T-helper 1 cell (primary cell): ENCODE measurements around the gene ZNF777.
"Not testable (repeated sequence)": the region's sequence is repeated elsewhere in the genome, so short reads cannot be mapped to it uniquely, and the experiment has no call there.

ENCODE experiments used
- DNase-seq, 5 donors: peaks; one replicate each; pipeline ENCODE4 v3.0.0-alpha.2; 2012 to 2020
- total RNA-seq, 4 donors: gene quantifications; one replicate each; lab custom pipeline; 2026; lab: John Stamatoyannopoulos, UW

ZNF777 gene
- total RNA-seq: 12.9 to 17.1 (median 13.7) reads per million in 4 donors

DNA sequence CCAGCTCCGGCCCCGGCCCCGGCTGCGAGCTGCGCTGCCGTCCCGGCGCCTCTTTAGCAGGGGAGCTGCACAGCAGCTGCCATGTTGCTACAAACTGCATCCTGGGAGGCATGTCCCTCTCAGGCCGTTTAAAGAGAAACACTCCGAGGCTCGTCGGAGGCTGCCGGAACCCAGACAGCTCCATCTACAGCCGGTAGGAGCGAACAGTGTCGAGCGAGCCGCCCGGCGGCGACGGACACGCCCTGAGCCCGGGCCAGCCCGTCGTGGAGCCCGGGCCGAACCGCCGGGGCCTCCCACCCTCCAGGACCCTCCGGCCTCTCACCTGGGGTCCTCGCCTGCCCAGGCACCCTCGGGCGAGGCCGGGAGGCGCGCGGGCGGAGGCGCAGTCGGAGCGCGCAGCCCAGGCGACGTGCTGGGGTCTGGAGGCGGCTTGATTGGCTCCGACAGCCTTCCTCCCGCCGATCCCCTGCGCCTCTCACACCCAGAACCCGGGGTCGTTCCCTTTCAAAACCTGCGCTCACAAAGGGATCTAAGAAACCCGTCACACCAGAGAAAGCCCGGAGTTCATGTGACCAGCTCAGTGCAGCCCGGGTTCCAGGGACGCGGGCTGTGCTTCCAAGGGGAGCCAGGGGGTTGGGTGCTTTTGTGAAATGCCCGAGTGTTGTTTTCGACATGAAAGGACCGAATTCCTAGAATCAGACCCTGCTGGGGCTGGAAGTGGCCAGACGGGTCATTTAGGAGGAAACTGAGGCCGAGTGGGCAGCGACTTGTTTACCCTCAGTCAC lies at the start of gene ZNF777:
TSS of gene ZNF777 (minus strand) at position 570 of the 785 bp plus-strand sequence. CDS start 5,040 bp downstream, outside the sequence.
- DNase-seq: peak; percentile 60 to 87 (median 71)

DNA sequence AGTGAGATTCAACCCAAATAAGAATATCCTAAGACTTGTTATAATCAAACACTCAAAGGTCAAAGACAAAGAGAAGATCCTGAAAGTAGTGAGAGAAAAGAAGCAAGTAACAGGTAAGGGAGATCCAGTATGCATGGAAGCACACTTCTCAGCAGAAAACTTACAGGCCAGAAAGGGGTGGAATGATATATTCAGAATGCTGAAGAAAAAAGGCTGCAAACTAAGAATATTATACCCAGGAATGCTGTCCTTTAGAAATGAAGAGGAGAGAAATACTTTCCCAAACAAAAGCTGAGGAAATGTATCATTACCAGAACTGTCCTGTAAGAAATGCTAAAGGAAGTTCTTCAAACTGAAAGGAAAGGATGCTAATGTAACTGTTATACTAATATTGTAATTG lies 49.4 kb upstream of the ZNF777 start:
- DNase-seq: no peak

DNA sequence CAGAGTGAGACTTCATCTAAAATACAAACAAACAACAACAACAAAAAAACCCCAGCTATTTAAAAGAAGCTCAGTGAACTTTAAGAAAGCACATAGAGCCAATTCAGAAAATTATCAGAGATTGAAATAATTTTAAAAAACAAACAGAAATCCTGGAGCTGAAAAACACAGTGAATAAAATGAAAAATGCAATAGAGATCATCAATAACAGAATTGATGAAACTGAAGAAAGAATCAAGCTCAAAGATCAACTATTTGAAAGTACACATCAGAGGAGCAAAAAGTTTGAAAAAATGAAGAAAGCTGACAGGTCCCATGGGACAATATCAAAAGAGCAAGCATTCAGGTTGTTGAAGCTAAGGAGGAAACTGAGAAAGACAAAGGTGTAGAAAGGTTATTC lies 48.9 kb upstream of the ZNF777 start:
- no peak for DNase-seq

DNA sequence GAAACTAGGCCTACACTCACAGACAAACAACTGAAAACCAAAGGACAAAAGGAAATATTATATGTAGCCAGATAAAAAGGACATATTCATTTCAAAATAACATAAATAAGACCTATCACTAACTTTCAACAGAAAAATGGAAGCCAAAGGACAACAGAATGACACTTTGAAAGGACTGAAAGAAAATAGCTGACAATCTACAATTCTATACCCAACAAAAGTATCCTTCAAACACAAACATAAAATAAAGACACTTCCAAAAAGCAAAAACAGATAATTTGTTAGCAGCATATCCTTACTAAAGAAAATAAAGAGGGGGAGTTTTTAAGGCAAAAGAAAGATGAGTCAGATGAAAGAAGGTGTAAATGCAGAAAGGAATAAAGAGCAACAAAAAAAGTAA lies 44.7 kb upstream of the ZNF777 start:
- no peak for DNase-seq

DNA sequence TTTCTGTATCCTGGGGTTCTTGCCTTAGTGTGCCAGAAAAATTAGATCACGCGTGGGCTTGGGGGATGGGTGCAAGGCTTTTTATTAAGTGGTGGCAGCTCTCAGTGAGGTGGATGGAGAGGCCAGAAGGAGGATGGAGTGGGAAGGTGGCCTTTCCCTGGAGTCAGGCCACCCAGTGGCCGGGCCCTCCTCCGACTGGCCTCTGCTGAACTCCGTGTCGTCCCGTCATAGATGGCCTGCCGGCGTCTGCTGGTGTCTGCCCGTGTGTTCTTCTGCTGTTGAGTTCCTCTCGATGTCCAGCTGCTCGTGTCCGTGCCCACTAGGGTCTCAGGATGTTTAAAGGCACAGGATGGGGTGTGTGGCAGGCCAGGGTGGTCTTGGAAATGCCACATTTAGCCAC lies 40.8 kb upstream of the ZNF777 start:
- DNase-seq: no peak

DNA sequence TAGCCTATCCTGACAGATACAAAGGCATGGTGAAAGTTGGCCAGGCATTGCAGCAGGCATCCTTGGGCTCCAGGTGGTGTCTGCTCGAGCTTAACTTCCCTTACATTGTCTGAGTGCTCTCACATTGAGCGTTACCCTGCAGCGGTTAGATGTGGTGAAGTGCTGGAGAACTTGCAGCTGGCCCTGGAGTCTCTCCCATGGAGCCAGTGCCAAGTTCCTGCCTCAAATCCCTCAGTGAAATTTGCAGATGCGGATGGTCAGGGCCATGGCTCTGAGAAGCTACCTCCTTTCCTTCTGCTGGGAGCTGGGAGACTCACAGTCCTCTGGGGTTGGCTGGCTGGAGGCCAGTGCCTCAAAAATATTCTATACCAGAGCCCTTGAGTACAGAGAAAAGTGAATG lies 40.0 kb upstream of the ZNF777 start:
- no peak for DNase-seq

DNA sequence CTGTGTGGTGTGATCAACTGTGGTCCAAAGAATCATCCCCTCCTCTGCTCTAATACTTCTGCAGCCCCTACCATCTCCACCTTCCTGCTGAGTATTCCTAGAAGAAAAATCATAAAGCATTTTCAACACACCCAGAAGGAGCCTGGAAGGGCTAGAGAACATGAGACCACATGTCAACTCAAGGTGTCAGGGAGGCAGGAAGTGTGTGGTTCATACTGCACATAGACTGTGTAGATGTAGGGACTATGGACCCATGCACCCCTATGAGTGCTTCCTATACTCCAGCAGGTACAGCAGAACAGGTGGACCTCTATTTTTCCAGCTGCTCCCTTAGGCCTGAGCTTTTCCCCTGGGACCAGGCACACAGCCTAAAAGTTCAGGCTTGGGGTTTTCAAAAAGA lies 39.3 kb upstream of the ZNF777 start:
- DNase-seq: no peak

DNA sequence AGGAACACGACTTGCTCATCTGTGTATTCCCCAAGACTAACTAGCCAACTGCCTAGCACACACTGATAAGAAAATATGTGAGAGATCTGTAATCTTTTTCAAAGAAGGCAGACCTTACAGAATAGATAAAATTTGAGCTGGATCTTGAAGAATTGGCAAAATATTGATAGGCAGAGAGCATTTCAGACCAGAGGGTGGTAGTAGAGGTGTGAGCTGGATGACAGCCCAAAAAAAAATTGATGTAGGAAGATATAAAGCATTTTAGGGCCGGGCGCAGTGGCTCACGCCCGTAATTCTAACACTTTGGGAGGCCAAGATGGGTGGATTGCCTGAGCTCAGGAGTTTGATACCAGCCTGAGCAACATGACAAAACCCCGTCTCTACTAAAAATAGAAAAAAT lies 37.9 kb upstream of the ZNF777 start:
- no peak for DNase-seq

DNA sequence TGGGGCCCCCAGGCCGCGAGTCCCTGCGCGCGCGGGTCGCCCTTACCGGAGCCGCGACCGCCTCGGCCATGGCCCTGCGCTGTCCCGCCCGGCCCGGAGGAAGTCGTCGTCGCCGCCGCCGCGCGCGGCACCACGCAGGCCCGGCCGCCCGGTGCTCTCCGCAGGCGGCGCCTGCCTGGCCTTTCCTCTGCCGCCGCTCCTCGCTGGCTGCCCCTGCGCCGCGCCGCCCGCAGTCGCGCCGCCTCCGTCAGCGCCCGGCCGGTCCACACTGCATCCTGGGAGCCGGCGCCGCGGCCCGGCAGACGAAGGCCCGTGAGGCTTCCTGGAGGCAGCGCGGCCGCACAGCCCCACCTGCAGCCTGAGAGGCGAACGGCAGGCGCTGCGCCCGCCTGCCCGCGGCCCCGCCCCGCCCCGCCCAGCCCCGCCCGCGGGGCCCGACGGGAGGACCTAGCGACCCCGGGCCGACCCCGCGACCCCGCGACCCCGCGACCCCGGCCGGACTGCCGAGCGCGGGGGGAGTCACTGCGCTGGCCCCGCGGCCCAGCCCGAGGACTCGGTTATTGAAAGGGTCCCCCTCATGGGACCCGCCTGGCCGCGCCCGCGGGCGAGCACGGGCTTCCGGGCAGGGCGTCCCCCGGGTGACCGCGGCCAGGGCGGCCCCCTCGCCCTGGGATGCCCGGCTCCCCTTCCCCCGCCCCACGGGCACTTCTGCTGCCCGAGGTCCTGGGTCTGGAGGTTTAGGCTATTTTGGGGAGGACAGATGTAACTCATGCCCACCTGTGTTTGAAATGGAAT lies 36.8 kb upstream of the ZNF777 start, which contains the start of gene ZNF746:
TSS of gene ZNF746 (minus strand) at position 343 of the 795 bp plus-strand sequence. CDS start at position 70, 273 bp downstream.
- peak; percentile 65 to 84 (median 73) for DNase-seq

DNA sequence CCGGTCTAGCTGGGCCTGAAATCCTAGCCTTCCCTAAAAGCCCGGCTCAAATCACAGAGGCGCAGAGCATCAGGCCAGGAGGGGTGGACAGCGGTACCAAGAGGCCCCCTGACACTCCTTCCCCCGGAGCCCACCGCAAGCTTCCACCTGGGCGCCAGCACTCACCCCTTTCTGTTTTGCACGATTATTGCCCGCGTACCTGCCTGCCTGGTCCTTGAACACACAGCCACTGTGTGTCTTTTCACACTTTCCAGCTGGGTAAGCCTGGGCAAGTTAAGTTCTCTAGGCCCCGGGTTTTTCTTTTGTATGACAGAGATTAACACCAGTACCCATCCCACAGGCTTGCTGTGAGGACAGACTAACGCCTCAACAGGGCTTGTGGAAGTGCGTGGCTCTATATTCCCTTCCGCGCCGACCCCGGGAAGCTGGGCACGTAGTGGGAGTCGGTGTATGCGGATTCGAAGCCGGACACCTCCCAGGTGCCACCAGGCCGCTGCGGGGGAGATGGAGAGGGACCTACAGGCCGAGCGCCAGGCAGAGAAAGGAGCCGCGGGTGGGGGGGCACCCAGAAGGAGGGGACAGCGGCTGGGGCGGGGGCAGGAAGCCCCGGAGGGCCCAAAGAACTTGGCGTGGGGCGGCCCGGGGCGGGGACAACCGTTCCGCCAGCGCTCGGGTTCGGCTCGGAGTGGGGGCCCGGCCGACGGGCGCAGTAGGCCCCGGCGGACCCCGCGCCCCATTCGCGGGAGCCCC lies 36.0 kb upstream of the ZNF777 start:
- DNase-seq: peak; percentile 33 to 56 (median 38)

DNA sequence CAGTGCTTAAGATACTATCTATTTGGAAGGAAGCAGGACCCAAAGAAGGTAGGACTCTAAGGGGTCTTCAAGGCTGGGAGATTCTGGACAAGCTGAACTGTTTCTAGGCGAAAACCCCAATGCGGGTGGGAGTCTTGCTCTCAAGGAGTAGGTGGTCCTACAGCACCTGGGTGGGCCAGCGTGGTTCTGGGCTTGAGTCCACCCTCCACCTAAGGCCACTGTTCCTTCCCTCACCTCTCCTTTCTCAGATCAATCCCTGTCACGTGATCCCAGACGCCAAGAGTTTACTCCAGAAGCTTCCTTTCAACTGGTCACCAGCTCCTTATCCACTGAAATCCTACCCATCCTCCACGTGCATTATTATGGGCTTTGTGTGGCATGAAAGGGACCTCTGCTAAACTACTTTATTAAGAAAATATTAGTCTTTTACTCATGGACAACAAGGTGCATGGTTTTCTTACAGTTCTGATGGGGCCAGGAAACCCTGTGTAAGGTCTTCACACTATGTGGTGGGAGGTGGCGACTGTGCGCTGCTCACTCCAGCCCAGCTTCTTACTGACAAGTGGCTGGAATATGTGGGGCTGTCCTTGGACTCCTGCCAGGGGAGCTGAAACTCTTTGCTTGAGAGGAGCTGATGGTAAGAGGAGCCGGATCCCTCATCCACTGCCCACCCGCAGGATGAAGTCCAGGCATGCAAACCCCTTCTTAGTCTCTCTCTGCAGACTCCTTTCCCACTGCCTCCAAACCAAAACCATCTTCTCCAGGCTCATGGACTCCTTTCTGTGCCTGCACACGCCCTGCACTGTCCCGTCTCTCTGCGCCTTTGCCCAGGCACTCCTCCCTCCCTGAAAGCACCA lies 35.2 kb upstream of the ZNF777 start:
- DNase-seq: no peak

DNA sequence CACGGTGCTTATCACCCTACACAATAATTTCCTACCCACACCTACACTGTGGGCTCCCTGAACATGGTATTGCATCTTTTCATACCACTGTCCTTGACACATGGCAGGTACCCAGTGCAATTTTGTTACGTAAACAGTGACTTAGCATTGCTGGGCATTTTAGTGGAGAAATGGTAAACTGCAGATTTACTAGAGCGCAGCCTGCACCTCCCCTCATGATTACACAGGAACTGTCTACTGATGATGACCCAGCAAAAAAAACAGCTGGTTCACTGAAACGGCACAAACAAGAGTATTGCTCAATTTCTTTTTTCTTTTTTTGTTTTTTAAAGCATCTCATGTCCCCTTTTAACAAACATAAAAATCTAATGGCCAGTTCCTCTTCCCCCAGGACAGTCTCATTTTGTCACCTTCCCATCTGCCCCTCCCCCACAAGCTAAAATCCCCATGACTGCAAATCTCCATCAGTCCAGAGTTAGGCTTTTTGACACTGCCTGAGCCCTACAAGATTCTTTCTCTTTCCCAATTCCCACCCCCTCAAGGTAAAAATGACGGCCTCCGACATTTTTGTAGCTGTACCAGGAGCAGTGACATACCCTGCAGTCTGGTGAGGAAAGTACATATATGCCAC lies 34.0 kb upstream of the ZNF777 start:
- DNase-seq: no peak

DNA sequence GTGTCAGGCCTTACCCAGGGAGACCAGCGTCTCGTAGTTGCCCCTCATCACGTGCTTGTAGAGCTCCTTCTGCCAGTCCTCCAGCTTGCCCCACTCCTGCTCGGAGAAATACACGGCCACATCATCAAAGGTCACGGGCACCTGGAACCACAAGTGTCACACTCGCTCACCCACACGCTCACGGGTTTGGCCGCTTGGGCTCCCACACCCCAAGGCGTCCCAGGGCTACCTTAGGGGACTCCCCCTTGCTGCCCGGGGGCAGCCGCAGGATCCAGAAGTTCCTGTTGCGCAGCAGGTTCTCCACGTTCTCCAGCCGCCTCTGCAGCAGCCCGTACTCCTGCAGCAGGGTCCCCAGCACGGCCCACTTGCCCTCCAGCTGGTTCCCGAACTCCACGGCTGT lies 33.1 kb upstream of the ZNF777 start:
- DNase-seq: not testable (repeated sequence)

DNA sequence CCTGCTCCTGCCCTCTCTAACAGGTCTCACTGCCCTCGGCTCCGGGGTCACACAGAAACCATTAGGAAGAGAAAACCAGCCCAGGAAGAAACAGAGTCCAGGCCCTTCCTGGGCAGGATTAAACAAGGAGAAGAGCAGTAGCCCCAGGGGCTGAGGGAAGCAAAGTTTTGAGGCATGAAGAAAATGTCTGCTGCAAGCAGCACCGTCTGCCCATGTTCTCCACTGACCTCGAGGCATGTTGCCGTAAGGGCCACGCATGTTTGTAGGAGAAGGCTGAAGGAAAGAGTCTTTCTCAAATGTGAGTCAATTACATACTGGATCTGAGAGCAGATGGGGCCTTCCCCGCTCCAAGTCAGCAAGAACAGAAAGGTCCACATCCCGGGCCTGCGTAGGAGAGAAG lies 32.5 kb upstream of the ZNF777 start:
- DNase-seq: no peak

DNA sequence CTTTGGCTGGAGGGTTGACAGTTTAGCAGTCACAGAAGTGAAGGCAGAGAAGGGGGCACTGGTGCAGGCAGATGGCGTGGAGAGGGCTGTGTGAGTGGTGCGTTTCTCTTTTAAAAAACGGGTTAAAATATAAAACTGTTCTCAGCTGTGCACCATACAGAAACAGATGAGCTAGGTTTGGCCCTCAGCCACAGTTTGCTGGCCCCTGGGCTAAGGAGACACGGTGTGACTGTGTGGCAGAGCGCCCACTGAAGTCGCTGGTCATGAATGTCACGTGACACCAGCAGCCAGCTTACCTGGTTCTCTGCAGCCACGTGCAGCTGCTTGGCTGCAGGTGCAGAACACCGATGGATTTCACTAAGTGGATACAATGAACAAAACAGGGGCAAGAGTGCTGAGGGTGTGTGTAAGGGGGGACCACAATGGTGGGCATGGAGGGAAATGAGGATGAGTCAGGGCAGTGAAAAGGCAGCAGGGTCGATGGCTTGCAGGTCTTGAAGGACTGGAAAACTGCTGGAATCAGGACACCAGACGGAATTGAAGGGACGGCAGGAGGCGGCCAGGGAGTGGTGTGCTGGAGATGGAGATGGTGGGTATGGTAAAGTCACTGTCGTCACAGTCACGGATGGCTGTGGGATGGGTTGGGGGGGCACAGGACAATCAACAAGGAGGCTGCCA lies 29.4 kb upstream of the ZNF777 start:
- no peak for DNase-seq

DNA sequence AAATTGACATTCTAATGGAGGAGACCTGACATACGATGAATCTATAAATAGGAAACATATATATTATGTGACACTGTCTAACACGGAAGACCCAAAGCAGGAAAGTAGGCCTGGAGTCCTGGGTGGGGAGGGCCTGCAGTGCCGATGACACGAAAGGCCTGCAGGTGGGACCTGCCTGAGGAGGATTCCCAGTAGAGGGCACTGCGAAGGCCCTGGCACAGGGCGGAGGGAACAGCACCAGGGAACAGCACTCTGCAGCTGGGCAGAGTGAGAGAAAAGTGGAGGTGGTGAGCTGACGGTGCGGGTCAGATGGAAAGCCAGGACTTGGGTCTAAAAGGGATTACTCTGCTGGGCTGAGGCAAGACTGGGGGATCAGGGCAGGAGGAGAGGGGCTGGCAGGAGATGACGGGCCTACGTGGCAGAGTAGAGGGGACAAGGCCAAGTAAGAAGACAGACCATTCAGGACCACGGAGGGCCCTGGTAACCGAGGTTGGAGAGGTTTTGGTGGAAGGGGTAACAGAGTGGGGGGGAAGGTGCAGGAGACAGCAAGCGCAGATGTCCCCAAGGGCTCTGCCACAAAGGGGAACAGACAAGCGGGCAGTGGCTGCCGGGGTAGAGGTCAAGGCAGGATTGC lies 28.6 kb upstream of the ZNF777 start:
- DNase-seq: no peak

DNA sequence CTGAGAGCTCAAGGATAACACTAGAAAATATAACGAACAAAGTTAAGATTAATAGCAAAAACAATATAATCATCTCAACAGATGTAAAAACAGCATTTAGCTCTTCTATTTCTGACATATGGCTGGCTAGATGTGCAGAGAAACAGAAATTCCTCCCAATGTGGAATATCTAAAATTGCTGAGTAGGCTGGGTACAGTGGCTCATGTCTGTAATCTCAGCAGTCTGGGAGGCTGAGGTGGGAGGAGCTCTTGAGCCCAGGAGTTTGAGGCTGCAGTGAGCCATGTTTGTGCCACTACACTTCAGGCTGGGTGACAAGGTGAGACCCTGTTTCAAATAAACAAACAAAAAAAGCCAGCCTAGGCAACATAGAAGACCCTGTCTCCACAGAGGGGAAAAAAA lies 18.7 kb upstream of the ZNF777 start:
- no peak for DNase-seq

DNA sequence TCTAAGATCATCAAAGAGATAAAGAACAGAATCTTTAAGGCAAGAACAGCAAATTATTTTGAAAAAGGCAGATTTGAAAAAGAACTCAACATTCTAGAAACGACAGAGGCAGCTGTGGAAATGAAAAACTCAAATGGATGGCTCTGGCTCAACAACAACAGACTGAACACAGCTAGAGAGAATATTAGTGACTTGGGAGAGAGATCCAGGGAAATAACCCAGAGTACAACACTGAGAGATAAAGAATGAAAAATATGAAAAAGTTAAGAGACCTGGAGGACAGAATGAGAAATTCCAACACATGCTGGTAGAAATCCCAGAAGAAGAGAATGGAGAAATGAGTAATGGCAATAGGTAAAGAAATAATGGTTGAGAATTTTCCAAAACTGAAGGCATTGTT lies 17.9 kb upstream of the ZNF777 start:
- DNase-seq: no peak

DNA sequence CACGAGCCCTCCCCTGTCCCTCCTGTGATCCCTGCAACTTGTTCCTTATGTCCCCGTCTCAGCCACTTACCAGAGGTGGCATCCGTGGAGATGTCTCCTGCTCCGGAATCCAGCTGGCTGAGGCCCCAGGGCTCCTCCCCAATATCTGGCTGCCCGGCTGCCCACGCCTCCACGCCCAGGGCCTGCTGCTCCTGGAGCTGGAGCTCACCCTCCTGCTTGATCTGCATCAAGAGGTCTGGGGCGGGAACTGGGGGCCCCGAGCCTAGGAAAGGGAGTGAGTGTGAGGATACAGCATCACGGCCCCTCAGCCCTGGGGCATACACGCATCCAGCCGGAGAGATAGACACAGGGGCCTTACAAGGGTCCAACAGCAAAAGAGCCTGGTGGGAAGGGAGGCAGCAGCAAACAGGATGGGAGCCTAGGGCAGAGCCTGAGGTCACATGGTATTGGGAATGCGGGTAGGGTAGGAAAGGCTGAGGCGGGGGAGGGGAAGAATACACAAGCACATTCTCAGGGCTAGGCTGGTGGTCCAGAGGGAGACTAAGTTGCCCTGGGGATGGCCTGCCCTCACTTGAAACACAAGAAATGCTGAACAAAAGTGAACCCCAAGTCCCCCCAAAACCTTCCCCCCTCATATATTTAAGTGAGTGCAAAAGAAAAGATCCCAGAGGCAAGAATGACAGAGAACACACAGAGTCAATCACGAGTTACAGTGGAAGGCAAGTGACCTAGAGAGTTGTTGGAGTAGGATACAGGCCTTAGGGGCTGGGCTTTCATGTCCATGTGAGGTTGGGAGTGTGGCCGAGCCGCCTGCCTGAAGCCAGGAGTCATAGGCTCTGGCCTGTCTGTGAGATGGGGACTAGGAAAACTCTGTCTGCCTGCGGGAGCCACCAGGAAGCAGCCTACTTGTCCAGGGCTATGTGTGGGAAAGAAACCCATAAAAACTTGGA lies 16.9 kb upstream of the ZNF777 start:
- DNase-seq: no peak
